NCI-H1417 treated with DMSO at 0.1 percent for 48 hours (cell line): ENCODE data around the gene DRAXIN.

ENCODE experiments used
- DNase-seq: peaks from one replicate; lab custom pipeline; 2025; lab: John Stamatoyannopoulos, UW

DRAXIN gene

GRCh38 chr1:11736746-11737639 lies 45.5 kb downstream of the DRAXIN start:
- no peak for DNase-seq

DNA sequence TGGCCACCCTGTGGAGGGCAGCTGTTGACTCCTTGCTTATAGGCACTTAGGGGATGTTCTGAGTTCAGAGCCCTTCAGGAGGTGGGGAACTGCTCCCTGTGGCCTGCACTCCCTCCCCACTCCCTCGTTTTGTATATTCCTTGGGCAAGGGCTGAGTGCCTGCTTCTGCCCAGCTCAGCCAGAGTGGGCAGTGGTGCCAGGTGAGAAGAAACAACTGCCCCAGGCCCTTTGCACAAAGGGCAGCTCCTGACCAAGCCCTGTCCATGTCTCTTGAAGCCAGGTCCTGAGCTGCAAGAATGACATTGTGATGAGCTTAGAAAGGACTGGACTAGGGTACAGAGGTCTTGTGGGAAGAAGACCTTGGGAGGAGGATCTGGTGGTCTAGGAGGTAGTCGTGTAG lies 46.6 kb downstream of the DRAXIN start:
- DNase-seq = no peak

DNA sequence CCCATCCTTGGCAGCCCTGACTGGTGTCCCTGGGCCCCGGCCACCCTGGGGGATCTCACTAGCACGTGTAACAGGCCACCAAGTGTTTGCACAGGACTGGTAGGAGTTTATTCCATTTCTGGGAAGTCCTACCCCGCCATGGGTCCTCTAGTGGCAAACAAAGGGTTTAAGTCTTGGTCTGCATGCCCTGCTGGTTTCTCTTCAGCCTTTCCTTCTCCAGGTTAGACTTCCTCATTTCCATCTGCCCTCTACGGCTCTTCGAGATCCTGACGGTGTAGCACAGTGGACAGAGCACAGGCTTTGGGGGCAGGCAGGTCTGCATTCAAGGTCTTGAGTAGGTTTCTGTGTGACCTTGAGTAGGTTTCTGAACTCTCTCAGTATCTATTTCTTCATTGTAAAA lies 47.3 kb downstream of the DRAXIN start:
- DNase-seq = no peak

DNA sequence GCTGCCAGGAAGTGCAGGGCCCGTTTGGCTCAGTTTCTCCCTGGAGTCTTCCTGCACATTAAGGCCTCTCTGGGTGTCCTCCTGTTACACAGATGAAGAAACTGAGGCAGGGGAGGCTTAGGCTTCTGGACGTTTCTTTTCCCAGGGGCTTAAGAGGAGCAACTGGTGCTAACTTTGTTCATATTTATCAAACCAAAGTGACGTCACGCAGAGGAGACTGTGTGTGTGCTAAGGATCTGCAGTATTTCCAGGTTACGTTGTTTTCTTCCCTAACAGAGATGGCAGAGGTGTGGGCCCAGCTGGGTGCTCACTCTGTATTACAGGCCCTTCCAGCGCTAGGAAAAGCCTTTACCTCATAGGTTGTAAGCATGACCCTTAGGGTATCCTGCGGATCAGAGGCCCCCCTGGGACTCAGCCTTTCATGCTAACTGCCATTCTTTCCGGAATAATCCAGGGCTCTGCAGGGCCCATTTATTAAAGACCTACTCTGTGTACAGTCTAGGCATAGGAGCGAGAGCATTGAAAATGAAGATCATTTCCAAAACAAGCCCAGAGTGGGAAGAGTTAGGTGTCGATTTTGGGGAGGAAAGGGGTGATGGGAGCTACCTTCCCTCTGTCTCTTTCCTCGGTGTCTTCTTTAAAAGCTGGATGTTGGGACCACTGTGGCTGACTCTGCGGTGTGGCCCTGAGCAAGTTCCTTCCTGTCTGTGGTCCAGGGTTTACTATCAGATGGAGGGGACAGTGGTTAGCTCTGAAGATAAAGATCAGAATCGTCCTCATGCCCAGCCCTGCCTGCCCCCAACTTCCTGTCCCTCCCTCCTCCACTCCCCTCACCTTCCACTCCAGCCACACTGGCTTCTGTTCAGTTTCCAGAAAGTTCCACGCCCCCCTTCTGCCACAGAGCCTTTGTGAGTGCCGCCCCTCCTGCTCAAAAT lies 49.0 kb downstream of the DRAXIN start:
- DNase-seq = no peak

DNA sequence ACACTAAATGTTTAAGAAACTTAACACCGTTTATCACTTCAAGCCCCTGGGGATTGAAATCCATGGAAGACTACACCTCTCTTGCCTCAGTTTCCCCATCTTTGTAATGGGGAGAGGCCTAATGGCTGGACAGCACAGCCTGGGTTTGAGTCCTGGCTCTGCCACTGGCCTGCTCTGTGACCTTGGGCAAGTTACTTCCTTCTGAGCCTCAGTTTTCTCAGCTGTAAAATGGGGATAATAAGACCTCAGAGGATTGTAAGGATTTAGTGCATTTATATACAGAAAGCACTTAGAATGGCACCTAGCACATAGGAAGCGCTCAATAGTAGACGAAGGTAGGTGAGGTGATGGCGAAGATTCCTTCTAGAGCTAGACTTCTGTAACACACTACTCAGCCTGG lies 50.0 kb downstream of the DRAXIN start:
- no peak for DNase-seq

GRCh38 chr1:11741919-11742558 lies 50.5 kb downstream of the DRAXIN start:
- no peak for DNase-seq

- DNase-seq = no peak
Measured at GRCh38 chr1:11744287-11744686, 52.8 kb downstream of the DRAXIN start.

DNA sequence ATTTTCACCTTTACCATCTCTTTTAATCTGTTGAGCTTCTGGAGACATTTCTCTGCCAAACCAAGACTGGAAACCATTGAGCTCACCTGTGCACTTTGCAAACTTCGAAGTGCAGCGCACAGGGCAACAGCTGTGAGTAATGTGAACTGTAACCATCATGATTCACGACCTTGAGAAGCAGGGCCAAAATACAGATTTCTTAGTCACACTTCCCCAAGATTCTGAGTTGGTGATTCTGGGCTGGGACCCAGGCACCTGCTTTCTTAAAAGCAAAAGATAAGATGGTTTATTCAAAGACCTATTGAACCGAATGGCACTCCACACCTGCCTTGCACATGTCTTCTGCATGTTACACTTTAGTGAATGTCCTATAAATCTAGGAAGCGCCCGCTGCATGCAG lies 54.6 kb downstream of the DRAXIN start:
- no peak for DNase-seq

DNA sequence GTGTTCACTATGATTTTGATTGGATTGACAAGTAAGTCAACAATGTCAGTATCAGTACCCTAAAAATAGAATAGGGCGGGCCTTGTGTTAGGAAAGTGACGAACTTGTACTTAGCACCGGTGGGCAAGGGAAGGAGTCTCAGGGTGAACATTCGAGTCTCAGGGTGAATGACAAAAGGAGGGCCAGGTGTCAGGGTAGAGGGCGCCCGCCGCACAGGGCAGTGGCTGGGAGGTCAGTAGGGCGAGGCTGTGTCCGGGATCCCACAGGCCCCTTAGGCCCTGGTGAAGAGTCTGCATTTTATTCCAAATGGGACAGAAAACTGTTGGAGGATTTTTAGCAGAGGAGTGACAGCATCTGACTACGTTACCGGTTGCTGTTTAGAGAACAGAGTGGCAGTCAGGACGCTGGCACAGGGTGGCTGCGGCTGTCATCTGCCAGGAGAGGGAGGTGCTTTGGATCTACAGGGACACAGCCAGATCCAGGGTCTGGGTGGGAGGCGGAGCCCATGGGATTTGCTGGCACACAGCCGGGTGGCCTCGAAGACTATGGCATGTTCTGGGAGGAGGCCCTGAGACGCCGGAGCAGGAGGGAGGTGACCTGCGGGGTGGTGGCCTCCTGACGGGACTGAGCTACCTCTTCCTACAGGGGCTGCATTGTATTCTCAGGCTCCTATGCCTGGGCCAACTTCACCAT lies 55.4 kb downstream of the DRAXIN start:
- DNase-seq = no peak

- no peak for DNase-seq
Measured at GRCh38 chr1:11748294-11749202, 57.0 kb downstream of the DRAXIN start.

- no peak for DNase-seq
Measured at GRCh38 chr1:11749203-11749689, 57.7 kb downstream of the DRAXIN start.

DNA sequence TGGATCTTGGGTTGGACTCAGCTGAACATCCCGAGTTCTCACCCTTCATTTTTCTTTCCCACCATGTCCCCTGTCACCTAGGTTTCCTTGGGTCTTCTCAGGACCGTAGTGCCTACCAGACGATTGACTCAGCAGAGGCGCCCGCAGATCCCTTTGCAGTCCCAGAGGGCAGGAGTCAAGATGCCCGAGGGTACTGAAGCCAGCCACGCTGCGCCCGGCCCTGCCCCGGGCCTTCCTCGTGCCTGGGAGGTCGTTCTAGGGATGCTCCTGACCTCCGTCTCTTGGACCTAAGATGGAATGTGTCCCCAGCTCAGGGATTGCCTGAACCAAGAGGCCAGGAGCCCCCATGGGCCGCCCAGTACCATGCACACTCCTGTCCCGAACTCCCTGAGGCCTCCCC lies 58.5 kb downstream of the DRAXIN start:
- no peak for DNase-seq

DNA sequence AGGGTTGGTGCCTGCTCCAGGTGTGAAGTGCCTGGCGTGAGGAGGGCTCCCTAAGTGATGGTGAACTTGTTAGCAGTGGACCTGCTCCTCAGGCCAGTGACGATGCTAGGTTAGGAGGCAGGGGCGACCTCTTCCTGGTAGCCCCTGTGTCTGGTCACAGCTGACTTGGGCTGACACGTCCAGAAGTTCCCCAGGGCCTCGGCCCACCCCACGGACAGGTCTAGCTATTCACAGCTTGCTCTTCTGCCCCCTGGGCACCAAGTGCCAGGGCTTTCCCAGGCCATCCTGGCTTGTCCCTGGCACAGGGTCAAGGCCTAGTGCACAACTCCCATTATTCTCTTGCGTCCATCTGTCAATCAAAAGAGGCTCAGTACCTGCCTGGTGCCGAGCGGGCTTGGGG lies 59.6 kb downstream of the DRAXIN start:
- DNase-seq = no peak

- DNase-seq = no peak
Measured at GRCh38 chr1:11752359-11753088, 61.0 kb downstream of the DRAXIN start.

- DNase-seq = no peak
Measured at GRCh38 chr1:11753555-11754208, 62.2 kb downstream of the DRAXIN start.

GRCh38 chr1:11757047-11757446 lies 65.5 kb downstream of the DRAXIN start:
- DNase-seq = no peak

- DNase-seq = no peak
Measured at GRCh38 chr1:11759791-11760190, 68.3 kb downstream of the DRAXIN start.

DNA sequence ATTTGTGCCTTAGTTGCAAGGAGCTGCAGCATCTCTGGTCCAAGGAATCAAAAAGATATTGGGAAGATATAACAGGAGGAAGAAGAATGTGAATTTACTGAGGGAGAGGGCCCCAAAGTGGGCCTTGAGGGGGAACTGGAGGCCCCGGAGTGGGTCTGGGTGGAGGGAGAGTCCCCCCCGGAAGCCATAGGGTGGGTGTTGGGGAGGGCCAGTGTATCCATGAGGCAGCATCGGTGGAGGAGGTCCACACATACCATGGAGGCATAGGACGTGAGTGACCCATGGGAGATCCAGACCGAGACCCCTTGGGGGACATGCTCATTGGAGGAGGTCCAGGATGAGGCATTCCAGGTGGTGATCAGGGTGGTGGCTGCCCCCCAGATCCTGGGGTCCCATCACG lies 69.8 kb downstream of the DRAXIN start:
- DNase-seq = no peak

DNA sequence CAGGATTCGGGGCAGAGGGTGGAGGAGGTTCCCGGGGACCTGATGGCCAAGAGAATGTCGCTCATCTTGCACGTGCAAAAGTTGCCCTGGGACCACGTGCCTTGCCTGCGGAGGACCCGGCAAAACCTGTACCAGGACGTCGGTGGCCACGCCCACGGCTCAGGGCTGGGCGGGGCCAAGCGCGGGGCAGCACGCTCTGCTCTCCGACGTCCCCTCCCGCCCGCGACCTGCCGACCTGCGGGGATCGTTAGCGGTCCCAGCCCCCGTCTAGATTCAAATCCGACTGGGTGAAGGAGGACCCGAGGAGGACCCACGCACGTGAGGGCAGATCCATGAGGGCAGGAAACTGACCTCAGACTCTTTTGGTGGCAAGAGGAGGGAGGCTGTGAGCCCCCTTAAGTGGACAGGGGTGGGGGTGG lies 70.5 kb downstream of the DRAXIN start, which contains the start of gene C1orf167:
TSS of gene C1orf167 (plus strand) at position 206 of the 419 bp plus-strand sequence. CDS start 2,208 bp downstream, outside the sequence.
- DNase-seq = no peak
